WI38 (cell line): ENCODE measurements around the gene B4GALT2.

Experiments used
- H3K4me3 ChIP-seq: 2 replicates; pipeline ENCODE4 v1.5.1; 2011; ENCODE audit warnings: low read depth, mild to moderate bottlenecking, control low read depth, low read length
- CTCF ChIP-seq: IDR thresholded peaks from 2 replicates; pipeline ENCODE4 v1.5.1; 2012; ENCODE audit warnings: low read depth, mild to moderate bottlenecking, control low read depth, low read length

B4GALT2 gene

GRCh38 chr1:43978551-43979260 is at the start of gene B4GALT2:
TSS of gene B4GALT2 (plus strand) at chr1:43979210. CDS start at chr1:43981161, 1,951 bp downstream.
- H3K4me3 ChIP-seq = peak within 1 kb of the TSS; percentile 66
- no peak for TF ChIP-seq CTCF

- no peak overlapping the region for H3K4me3 ChIP-seq
- peak; percentile 11; the same call in 1 of the 2 replicates for TF ChIP-seq CTCF
These were observed 48.7 kb upstream of the B4GALT2 start for GRCh38 chr1:43930168-43930948.

- H3K4me3 ChIP-seq = no peak overlapping the region
- no peak for TF ChIP-seq CTCF
These were observed 48.1 kb upstream of the B4GALT2 start for GRCh38 chr1:43930949-43931275.

GRCh38 chr1:43931711-43932660 is 47.0 kb upstream of the B4GALT2 start:
- TF ChIP-seq CTCF = no peak
- no peak overlapping the region for H3K4me3 ChIP-seq

GRCh38 chr1:43932786-43933385 is 46.1 kb upstream of the B4GALT2 start:
- peak overlapping the region; percentile 57 for H3K4me3 ChIP-seq
- no peak for TF ChIP-seq CTCF

GRCh38 chr1:43933386-43934100 is 45.5 kb upstream of the B4GALT2 start, which contains the start of gene ARTN:
TSS of gene ARTN (plus strand) at chr1:43933801. CDS start at chr1:43935657, 1,856 bp downstream.
- peak within 1 kb of the TSS; percentile 57 for H3K4me3 ChIP-seq
- TF ChIP-seq CTCF = no peak
